ENCODE results near the gene PCED1B.

- no peak for TF ChIP-seq CTCF (optimal IDR thresholded peaks at IDR 0.05 in 1 of 3, IDR thresholded peaks at IDR 0.05 in 1 of 3, conservative IDR thresholded peaks at IDR 0.05 in 1 of 3; ENCODE audit: extremely low read depth in 1 of 3, insufficient read depth in 2 of 3, low read length in 3 of 3)
- no peak for TF ChIP-seq EZH2 (IDR thresholded peaks at IDR 0.05; ENCODE audit: low read length)
Measured at GRCh38 chr12:47205532-47206449, 126.4 kb downstream of the PCED1B start.

Data from keratinocyte (primary cell).